Activated T-cell treated with anti-CD3 and anti-CD28 coated beads for 48 hours (primary cell): ENCODE results near the gene TRIM8.
A peak's percentile ranks its signal among the peaks of the same experiment; 100 is the strongest.

ENCODE experiments used
- DNase-seq: peaks from one replicate; pipeline ENCODE4 v3.0.0-alpha.2; 2020; ENCODE audit warnings: low read depth

Gene TRIM8, protein sequence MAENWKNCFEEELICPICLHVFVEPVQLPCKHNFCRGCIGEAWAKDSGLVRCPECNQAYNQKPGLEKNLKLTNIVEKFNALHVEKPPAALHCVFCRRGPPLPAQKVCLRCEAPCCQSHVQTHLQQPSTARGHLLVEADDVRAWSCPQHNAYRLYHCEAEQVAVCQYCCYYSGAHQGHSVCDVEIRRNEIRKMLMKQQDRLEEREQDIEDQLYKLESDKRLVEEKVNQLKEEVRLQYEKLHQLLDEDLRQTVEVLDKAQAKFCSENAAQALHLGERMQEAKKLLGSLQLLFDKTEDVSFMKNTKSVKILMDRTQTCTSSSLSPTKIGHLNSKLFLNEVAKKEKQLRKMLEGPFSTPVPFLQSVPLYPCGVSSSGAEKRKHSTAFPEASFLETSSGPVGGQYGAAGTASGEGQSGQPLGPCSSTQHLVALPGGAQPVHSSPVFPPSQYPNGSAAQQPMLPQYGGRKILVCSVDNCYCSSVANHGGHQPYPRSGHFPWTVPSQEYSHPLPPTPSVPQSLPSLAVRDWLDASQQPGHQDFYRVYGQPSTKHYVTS

DNA sequence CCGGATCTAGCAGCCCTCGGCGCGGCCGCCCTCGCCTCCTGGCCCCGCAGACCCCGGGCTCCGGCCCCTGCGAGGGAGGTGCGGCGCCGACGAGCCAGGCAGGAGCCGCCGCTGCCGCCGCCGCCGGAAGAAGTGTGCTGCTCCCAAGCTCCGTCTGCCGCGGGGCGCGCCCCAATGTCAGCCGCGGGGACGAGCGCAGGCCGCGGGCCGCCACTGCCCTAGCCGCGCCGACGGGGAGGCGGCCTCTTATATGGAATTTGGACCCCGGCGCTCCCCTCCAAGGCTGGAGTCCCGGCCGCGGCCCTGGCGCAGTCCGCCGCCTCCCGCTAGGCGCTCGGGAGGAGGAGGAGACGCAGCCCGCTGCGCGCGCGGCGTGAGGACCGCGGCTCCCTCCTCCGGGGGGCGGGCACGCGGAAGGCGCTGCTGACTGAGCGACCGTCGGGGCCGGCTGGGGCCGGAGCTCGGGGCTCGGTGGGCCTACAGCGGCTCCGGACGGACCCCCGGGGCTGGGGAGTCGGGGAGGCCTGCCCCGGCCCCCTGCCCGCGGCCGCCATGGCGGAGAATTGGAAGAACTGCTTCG is at the start of gene TRIM8:
TSS of gene TRIM8 (plus strand) at position 414 of the 580 bp plus-strand sequence. CDS start at position 553, 139 bp downstream.
- peak; percentile 63 for DNase-seq

DNA sequence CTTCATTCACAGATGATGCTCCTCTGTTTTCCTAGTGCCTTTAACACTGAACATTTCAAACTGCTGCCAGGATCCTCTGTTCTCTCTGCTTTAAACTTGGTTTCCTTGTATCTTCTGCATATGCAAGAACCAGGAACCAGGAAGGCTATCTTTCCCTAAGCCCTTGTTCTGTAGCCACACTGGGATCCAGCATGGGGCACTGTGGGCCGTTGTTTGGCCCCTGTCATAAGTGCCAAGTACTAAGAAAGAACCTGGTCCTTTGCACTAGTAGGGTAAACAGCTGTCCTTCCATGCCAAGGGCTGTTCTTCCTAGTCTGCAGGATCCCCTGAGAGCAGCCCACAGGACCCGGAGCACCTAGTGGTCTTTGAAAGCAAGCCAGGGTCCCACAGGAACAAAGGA is 49.0 kb upstream of the TRIM8 start:
- no peak for DNase-seq

DNA sequence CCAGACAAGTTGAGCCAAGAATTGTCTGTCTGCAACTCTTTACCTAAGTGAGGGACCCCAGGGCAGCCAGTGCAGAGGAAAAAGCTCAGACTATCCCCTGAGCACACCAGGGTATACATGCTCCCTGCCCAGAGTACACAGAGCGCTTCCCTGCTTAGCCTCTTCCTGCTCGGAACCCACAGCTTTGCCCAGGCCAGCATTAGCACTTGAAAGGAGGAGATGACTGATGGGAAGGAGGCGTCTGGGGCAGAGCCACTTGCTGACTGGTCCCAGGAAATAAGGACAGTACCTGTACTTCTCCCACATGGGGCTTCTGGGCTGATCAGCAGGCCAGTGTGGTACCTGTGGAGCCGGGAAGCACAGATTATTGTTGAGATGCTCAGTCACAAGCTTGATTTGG is 48.4 kb upstream of the TRIM8 start:
- DNase-seq: no peak

DNA sequence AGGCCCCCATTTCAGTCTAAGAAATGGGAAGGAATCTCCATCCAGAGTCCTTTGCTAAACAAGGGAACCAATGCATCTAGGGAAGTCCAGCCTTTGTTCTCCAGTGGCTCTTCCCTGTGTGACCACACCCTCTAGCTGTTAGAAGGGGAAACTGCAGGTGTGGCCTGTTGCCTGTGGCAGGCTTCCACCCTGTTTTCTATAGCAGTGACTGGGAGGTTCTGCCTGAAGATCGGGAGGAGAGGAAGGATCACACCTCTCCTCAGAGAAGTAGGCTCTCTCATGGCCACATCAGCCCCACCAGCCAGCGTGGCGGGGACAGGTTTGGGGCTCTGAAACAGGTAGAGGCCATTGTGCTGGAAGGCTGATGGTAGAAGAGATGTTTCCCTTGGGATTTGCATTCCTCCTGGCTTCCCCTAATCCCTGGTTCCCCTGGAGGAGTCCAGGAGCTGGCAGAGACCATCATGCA is 47.7 kb upstream of the TRIM8 start:
- DNase-seq: no peak

DNA sequence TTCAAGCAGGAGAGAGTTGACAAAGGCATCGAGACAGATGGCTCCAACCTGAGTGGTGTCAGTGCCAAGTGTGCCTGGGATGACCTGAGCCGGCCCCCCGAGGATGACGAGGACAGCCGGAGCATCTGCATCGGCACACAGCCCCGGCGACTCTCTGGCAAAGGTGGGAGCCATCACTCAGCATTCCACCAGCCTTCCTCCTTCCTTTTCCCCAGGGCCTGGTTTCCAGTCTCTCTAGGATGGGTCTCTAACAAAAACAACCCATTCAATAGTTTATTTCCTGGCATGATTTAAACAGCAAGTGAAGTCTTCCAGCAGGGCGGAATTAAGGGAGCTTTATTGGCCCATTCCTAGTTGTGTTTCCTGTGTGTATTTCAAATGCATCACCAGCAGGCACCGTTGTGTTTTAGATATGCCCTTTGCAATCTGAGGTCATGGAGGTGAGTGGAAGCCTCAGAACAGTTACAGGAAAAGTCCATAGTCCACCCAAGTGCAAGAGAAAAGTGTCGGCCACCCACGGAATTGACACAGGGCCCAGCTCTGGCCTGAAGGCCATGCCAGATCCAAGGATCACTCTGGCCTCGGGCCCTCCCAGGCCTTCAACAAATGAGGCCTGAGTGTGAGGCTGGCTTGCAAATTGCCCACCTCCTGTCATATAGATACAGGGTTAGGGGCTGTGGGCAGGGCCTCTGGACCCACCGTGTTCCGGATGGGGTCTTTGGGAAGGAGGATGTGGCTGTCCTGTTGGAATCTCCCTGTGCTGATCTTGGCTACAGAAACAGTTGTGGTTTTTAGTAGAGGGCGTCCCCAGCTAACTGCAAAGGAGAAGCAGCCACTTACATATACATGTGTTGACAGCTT is 46.9 kb upstream of the TRIM8 start:
- DNase-seq: no peak

DNA sequence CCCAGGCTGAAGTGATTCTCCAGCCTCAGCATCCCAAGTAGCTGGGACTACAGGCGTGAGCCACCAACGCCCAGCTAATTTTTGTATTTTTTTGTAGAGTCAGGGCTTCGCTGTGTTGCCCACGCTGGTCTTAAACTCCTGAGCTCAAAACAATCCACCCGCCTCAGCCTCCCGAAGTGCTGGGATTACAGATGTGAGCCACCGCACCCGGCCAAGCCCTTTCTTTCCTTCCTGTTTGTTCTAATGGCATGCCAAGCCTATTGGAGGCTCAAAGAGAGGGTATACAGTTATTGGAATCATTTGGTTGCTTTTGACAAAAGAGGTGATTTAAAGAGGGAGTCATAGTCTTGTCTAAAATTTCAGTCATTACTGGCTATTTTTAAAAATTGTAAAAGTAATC is 46.0 kb upstream of the TRIM8 start:
- DNase-seq: no peak

DNA sequence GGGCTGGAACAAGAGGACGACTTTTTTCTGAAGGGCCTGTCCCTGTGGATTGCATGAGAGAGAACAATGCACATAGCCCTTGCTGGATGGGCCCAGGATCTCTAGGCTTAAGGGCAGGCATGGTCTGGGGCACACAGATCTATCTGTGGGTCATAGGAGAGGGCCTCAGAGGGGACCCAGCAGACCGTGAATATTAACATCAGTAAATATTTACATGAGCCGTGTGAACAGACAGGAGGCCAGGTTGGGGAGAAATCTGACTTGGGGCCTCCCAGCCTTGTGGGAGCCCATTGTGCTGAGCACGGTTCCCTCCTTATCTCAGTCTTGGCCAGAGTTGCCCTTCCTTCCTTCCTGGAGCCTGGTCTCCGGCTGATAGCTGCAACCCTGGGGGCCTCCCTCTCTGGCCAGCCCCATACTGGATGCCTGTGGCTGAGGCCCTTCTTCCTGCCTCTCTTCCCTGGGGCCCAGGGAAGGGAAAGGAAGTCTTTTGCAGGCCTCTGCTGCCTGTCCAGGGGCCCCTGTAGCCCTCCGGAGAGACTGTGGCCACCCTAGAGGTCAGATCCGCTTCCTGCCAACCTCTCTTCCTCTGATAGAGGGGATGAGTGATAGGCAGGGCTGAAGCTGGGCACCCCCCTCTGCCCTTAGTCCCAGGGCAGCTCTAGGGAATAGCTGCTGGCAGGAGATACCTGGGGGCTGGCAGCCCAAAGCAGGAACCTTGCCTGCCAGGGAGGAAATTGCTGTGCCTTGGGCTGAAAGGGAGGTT is 44.5 kb upstream of the TRIM8 start:
- DNase-seq: no peak

DNA sequence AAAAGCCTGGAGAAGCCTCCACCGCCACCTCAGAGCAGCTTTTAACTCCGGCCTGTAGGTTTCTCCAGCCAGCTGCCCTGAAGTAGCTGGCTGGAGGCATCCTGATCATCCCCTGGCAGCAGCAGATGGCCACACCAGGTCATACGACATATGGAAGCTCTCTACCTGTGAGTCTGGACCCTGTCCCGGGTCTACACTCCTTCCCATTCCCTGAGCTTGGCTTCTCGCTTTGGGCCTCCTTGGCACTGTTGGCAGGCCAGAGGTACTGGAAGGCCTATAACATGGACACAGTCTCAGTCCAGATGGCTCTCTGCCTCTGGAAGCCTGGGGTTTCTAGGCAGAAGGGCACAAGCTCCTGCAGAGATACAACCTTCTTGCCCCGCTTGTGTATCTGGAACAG is 43.5 kb upstream of the TRIM8 start:
- DNase-seq: no peak

DNA sequence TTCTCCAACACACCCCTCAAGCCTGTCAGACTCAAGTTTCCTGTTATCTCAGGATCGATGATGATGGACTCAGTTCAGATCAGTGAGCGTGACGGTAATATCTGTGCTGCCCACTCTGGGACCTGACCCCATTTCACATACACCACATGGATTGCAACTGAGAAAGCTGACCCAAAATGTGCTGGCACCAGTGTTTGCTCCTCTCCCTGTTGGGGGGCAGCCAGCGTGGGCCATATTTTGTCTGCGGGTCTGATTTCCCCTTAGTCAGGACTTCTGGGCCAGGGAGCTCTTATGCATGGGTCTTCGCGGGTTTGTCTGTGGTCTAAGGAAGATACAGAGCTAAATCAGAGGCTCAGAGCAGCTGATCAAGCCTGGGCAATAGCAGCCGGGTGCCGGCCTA is 42.6 kb upstream of the TRIM8 start:
- no peak for DNase-seq

DNA sequence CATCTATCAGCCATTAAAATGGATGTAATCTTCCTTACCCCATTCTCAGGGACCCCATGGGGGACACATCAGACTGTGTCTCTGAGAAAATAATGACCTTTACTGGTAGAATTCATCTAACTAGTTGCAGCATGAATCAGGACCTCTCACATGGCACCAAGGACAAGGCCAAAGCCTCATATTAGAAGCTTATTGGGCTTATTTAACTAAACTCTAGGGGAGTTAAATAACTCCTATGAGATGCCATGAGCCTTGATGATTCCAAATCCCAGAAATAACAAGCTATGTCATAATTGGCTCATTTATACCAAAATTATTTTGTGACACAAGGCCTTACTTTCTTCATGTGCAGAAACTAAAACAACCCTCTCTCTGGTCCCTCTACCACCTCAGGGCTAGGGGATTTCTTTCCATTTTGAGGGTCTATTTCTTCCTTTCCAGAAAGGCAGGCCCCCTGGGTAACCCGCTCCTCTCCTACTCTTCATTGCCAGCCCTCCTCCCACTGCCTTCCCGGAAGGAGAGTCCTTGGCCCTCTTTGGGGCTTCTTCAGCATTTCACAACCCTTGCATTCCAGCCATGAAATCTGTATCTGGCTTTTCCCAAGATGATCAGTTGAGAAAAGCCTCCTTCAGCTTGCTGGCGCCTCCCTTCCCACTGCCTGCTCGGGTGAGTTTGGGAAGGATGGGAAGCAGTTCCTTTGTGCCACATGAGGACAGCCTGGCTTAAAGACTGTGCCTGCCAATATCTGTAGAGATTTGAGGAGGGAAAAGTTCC is 41.8 kb upstream of the TRIM8 start:
- no peak for DNase-seq

DNA sequence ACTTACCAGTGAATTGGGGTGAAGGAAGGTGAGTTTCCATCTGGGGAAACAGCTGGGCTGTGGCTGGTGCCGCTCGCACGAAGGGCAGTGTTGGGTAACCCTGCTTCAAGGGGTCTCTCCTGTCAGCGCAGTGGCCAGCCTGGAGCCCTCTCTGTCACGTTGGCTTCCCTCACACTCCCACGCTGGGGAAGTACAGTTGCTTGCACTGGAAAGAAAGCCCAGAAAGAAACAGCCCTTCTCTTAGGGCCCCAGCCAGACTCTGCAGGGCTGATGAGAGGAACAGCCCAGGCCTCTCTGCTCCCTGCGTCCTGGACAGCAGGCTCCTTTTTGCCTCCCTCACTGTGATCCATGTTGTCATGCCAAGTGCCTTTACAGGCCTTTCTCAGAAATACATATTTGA is 40.3 kb upstream of the TRIM8 start:
- DNase-seq: no peak

DNA sequence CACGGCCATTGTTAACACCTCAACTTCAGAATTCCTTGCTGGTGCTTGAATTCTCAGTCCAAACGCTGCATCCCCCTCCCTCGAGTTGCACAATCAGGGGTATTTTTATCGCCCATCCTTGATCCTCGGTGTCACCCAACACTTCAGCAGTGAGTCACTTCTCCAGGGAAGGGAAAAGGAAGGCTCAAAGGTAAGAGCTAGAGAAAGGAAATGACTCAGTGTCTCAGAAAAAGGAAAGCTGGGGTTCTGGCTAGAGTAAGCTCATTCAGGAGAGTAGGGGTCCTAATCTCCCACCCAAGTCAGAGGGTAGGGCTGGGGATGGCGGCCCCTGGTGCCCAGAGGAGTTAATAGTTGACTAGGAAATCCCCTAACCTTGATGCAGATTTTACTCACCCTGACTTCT is 39.8 kb upstream of the TRIM8 start:
- no peak for DNase-seq

DNA sequence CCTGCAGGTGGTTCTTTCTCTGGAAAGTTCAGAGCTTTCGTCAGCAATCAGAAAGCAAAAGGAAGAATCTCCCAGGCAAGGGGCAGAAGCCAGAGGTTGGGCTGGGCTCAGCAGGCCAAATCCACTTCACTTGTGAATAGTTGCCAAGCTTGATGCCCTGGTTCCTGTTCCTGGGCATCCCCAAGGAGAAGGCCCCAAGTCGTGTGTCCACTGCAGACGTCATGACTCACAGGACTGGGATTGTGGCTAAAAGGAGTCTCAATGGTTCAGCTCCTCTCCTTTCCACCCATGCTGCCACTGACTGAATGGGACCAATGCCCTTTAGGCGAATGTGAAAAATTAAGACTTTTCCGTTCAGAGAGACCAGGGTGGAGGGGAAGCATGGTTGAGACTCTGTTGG is 38.6 kb upstream of the TRIM8 start:
- DNase-seq: no peak

DNA sequence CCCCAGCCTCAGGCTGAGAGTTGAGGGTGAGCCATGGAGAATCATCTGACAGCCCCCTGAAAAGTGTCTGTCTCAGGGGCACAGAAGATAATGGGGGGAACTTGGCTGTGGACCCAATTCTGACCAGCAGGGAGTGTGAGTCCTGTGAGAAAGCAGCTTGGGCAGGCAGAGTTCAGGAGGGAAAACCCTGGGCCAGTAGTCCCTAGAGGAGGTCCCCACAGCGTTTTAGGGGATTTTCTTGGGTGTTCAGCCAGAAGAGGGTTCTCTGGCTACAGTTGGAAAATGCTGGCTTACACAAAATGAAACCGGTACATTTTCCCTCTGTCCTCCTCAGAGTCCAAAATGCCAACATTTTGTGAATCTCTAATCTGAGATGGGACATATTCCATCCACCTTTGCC is 35.8 kb upstream of the TRIM8 start:
- DNase-seq: no peak

DNA sequence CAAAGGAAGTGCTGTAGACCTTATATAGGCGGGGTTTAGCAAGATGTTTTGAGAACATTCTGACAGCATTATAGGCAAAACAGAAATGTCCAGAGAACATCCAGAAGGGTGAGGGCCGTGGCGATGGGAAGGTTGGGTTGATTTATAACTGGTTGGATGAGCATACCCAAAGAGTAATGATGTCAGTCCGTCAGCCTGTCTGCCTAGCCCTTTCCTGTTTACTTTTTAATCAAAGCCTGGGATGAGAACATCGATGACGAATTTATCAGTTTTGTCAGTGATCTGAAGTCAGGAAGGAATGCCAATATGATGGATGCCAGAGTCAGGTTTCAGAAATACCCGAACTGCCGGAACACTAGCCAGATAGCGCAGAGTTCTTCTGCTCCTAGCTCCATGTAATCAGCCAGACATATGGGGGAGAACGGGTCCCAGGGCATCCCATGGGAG is 33.8 kb upstream of the TRIM8 start:
- DNase-seq: no peak

DNA sequence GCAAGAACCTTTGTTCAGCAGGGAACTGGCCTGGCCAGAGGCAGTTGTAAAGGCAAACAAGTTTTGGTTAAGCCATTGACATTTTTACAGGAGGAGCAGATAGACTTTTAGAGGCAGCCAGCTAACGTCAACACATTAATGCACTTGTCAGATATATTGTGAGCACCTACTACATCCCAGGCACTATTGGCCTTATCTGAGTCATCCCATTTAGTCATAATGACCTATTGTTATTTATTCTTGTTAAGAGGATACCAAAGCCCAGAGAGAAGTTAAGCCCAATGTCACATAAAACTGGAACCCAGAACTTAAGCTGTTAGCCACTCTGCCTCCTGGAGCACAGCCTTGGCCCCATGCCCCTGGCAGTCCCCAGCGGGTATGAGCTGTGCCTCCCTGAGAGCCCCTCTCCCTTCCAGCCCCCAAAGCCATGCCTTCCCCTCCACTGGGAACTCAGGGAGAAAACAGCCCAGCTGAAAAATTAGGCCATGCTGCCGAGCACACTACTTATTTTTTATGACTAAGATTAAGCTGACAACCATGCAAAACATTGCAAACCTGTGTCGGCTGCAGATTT is 32.7 kb upstream of the TRIM8 start:
- DNase-seq: no peak

DNA sequence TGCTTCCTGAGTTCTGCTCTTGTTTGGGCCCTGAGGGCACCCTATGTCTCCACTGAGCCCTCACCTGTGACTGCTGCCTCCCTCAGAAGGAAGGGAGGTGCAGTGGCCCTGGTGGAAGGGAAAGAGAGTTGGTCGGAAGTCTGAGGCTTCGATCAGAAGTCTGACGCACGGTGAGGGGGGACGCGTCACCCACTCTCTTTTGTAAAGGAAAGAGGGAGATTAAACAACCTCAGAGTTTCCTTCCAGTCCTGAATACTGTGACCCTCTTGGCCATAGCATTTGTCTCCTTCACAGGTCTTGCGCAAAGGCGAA is 31.4 kb upstream of the TRIM8 start:
- peak; percentile 40 for DNase-seq

DNA sequence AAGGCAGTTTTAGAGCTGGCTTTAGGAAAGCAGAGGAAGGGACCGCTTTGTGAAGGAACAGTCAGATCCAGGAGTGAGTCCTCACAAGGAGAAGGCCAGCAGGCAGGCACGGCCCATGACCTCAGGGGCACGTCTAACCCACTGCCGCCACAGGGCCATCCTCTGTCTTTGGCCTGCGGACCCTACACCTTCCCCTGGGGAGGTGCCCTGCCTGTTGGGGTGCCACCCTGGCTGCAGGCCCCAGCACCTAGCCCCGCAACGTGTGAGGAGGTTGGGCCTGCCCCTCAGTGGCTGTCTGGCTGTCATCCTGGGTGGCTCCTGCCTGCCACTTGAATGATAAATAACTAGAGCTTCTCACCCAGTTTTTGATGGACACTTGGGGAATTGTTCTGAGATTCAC is 31.0 kb upstream of the TRIM8 start:
- DNase-seq: no peak

DNA sequence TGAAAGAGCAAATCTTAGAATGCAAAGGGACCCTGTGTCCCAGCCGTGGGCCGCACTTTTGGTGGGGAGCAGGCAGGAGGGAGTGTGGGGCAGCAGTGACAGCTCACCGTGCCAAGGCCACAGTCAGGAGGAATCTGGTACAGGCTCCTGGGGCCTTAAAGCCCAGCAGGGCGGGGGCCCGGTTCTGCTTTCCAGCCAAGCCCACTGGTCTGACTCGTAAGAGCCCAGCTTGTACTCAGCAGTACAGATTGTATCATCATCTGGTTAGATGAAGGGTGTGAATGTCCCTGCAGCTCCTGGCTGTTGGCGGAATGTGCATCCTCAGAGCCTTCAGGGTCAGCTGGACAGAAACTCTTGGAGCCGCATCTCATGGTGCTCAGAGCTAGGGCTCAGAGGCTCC is 30.5 kb upstream of the TRIM8 start:
- no peak for DNase-seq

DNA sequence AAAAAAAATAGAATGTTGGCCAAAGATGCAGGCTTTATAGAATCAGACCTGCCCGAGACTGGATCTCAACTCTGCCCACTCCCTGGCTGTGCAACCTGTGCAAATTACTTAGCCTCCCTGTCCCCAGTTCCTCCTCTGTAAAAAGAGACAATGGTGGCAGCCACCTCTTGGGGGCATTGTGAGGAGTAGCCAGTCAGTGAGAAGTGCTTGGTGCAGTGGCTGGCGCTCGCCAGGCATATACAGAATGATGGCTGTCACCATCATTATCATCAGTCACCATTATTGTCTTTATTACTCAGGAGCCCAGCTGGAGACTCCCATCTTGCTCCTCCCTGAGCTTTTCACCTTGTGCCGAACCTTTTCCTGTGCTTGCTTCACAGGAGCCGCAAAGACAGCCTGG is 29.4 kb upstream of the TRIM8 start:
- DNase-seq: no peak

DNA sequence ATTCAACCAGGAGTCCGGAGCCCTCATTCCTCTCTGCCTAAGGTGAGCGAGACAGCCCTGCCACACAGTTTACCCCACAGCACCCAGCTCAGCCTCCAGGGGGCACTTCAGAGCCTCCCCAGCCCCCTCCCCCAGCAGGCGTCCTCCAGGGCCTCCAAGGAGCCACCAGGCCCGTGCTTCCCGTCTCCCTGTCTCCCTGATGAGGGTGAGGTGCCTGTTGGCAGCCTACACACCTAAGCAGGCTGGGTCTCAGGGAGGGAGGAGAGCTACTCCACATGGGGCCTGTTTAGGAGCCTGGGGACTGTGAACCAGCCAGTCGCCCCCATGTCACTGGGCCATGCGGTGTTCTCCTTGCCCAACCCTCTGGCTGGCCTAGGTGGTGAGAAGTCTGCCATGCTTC is 28.9 kb upstream of the TRIM8 start:
- peak; percentile 20 for DNase-seq
